Caco-2 (cell line): ENCODE results near the gene DPP10. TPM values are rescaled to one million over a fixed set of nuclear protein-coding genes. Genes with fewer than 3 reads are reported as not detected.

Source experiments
- BruUV-seq: library from RNA; stranded (reverse); fragments of 400-500 nt; replicated peaks from 2 replicates; lab custom pipeline; 2021; lab: Mats Ljungman, UMichigan
- CTCF ChIA-PET: fragments of 300-600 bp; sonication (Branson Sonifier 250); formaldehyde crosslinking; loops from one replicate; lab custom pipeline; 2022; ENCODE audit warnings: antibody characterized with exemption; lab: Charles Lee
- POLR2A ChIA-PET: fragments of 300-600 bp; sonication (Branson Sonifier 250); formaldehyde crosslinking; loops from one replicate; lab custom pipeline; 2022; ENCODE audit warnings: antibody characterized with exemption; lab: Charles Lee
- DNase-seq, 2 experiments: peaks; one replicate each; pipeline versions ENCODE4 v3.0.0 to v3.0.0-alpha.2; 2020 to 2022
- H3K27me3 ChIP-seq: replicated peaks from 2 replicates; pipeline ENCODE4 v1.6.0; 2011; ENCODE audit warnings: low read length; ENCODE audit not compliant: control insufficient read depth, insufficient read depth
- H3K36me3 ChIP-seq: 2 replicates; pipeline ENCODE4 v1.5.1; 2011; ENCODE audit warnings: low read length; ENCODE audit not compliant: control insufficient read depth, insufficient read depth
- H3K4me1 ChIP-seq: fragments of 250-450 bp; sonication (Bioruptor Pico); 2 replicates; pipeline ENCODE4 v1.5.1; 2020; ENCODE audit warnings: mild to moderate bottlenecking
- H3K4me3 ChIP-seq: 2 replicates; pipeline ENCODE4 v1.5.1; 2011; ENCODE audit warnings: low read depth, mild to moderate bottlenecking, control low read depth, low read length
- H3K9me3 ChIP-seq: fragments of 250-450 bp; sonication (Bioruptor Pico); 2 replicates; pipeline ENCODE4 v1.5.1; 2020; ENCODE audit warnings: mild to moderate bottlenecking, moderate library complexity
- H3K27ac Mint-ChIP-seq: one replicate; pipeline ENCODE4 v1.8.0; 2022; ENCODE audit warnings: mixed read lengths; ENCODE audit not compliant: unreplicated experiment
- H3K27me3 Mint-ChIP-seq: one replicate; pipeline ENCODE4 v1.8.0; 2022; ENCODE audit warnings: mixed read lengths; ENCODE audit not compliant: insufficient read depth, unreplicated experiment
- H3K36me3 Mint-ChIP-seq: one replicate; pipeline ENCODE4 v1.8.0; 2022; ENCODE audit warnings: mild to moderate bottlenecking, mixed read lengths; ENCODE audit not compliant: insufficient read depth, unreplicated experiment
- H3K4me1 Mint-ChIP-seq: one replicate; pipeline ENCODE4 v1.8.0; 2022; ENCODE audit warnings: low read depth, mixed read lengths; ENCODE audit not compliant: unreplicated experiment
- H3K4me3 Mint-ChIP-seq: one replicate; pipeline ENCODE4 v1.8.0; 2022; ENCODE audit warnings: mild to moderate bottlenecking, moderate library complexity, mixed read lengths; ENCODE audit not compliant: unreplicated experiment
- H3K9me3 Mint-ChIP-seq: one replicate; pipeline ENCODE4 v1.8.0; 2022; ENCODE audit warnings: mixed read lengths; ENCODE audit not compliant: unreplicated experiment
- CTCF ChIP-seq, 2 experiments: fragments of 200-600 bp in 1 of 2; IDR thresholded peaks; 1 replicate in 1 of 2; 2 replicates in 1 of 2; pipeline versions ENCODE4 v1.5.1 to v1.8.0; 2011 to 2022; ENCODE audit warnings: antibody characterized with exemption in 1 of 2, control low read depth in 1 of 2, inconsistent platforms in 1 of 2, low read depth in 1 of 2, low read length in 1 of 2, mild to moderate bottlenecking in 1 of 2, moderate library complexity in 1 of 2; ENCODE audit not compliant: insufficient read depth in 1 of 2, severe bottlenecking in 1 of 2, unreplicated experiment in 1 of 2
- intact Hi-C: fragments of 100-400 bp; cut with micrococcal nuclease; formaldehyde crosslinking; loops from one replicate; pipeline ENCODE4 v1.10.0; 2022; ENCODE audit not compliant: unreplicated experiment
- total RNA-seq: library from RNA; stranded (reverse); gene quantifications from 2 replicates; pipeline ENCODE4 v1.2.3, GENCODE V29; 2022

DPP10 gene
- total RNA-seq, 1 experiment from 2014 or later = not detected

- H3K9me3 Mint-ChIP-seq = no peaks in the 10 kb centered on the region
- Histone ChIP-seq H3K36me3 (no peaks in the 10 kb centered on the region), H3K4me1 (no peaks in the 10 kb centered on the region), H3K27me3 (no peaks in the 10 kb centered on the region), H3K4me3 (no peak overlapping the region), H3K9me3 (no peaks in the 10 kb centered on the region)
- H3K4me1 Mint-ChIP-seq = no peaks in the 10 kb centered on the region
- POLR2A ChIA-PET = no interaction called here
- peaks cover 7% of the 10 kb centered on the region for H3K27me3 Mint-ChIP-seq
- BruUV-seq = no TSS peak
- no peak for TF ChIP-seq CTCF (IDR thresholded peaks at IDR 0.05; ENCODE audit: insufficient read depth in 1 of 2, low read depth in 1 of 2, low read length in 1 of 2, severe bottlenecking in 1 of 2, unreplicated experiment in 1 of 2)
- no peaks in the 10 kb centered on the region for H3K36me3 Mint-ChIP-seq
- no peak overlapping the region for H3K4me3 Mint-ChIP-seq
- CTCF ChIA-PET = no interaction called here
- DNase-seq = no peak
- H3K27ac Mint-ChIP-seq = no peak overlapping the region
- intact Hi-C loops = no loop called here
These were observed 65.3 kb downstream of the DPP10 start for GRCh38 chr2:114507744-114508143.

DNA sequence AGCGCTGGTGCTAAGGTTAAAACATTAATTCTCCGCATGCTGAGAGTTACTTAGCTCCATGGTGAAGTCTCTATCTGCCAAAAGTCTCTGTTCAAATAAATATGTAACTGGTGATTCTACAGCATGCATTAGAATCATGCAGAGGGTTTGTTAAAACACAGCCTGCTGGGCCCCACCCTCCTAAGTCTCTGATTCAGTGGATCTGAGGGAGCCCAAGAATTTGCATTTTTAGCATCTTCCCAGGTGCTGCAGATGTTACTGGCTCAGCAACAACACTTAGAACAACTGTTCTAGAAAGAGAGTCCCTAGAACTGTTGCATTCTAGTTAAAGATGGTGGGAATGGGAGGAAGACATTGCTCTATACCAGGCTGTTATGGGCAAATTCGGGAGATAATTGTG lies 73.4 kb downstream of the DPP10 start:
- H3K36me3 ChIP-seq = no peaks in the 10 kb centered on the region
- Mint-ChIP-seq H3K9me3 (no peaks in the 10 kb centered on the region), H3K4me3 (no peak overlapping the region), H3K27me3 (no peaks in the 10 kb centered on the region), H3K4me1 (no peaks in the 10 kb centered on the region), H3K27ac (no peak overlapping the region), H3K36me3 (no peaks in the 10 kb centered on the region)
- no peaks in the 10 kb centered on the region for H3K27me3 ChIP-seq
- H3K4me3 ChIP-seq = no peak overlapping the region
- H3K9me3 ChIP-seq = no peaks in the 10 kb centered on the region
- POLR2A ChIA-PET = no interaction called here
- no peak for TF ChIP-seq CTCF (IDR thresholded peaks at IDR 0.05; ENCODE audit: insufficient read depth in 1 of 2, low read depth in 1 of 2, low read length in 1 of 2, severe bottlenecking in 1 of 2, unreplicated experiment in 1 of 2)
- no peaks in the 10 kb centered on the region for H3K4me1 ChIP-seq
- intact Hi-C loops = no loop called here
- CTCF ChIA-PET = no interaction called here
- no TSS peak for BruUV-seq
- no peak for DNase-seq

DNA sequence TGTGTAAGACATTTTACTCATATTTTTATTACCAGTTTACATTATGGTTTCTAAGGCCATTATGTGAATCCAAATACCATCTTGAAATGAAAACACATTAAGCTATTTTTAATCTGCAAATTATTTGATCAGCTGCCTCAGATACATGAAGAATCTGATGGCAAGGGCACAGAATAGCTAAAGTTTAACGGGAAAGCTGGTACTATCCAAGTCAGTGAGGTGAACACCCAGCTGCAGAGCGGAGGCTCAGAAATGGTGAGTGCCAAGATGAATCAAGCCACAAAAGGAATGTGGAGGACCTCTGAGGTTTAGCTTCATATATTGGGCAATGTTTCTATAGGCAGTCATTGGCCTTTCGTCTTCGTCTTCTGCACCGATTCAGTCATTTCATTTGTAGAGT lies 75.1 kb downstream of the DPP10 start:
- no peaks in the 10 kb centered on the region for H3K27me3 ChIP-seq
- POLR2A ChIA-PET = no interaction called here
- no peaks in the 10 kb centered on the region for H3K4me1 Mint-ChIP-seq
- no peaks in the 10 kb centered on the region for H3K9me3 ChIP-seq
- no peaks in the 10 kb centered on the region for H3K4me1 ChIP-seq
- no TSS peak for BruUV-seq
- no peak overlapping the region for H3K4me3 Mint-ChIP-seq
- H3K36me3 ChIP-seq = no peaks in the 10 kb centered on the region
- no peak overlapping the region for H3K4me3 ChIP-seq
- CTCF ChIA-PET = no interaction called here
- no peak for DNase-seq
- no peak overlapping the region for H3K27ac Mint-ChIP-seq
- H3K27me3 Mint-ChIP-seq = no peaks in the 10 kb centered on the region
- TF ChIP-seq CTCF (IDR thresholded peaks at IDR 0.05; ENCODE audit: insufficient read depth in 1 of 2, low read depth in 1 of 2, low read length in 1 of 2, severe bottlenecking in 1 of 2, unreplicated experiment in 1 of 2) = no peak
- intact Hi-C loops = no loop called here
- no peaks in the 10 kb centered on the region for H3K36me3 Mint-ChIP-seq
- no peaks in the 10 kb centered on the region for H3K9me3 Mint-ChIP-seq
